Endodermal cell (in vitro differentiated cells): Measurements from ENCODE around the gene MXD3. TPM values are rescaled to one million over a fixed set of nuclear protein-coding genes. Genes with fewer than 3 reads are reported as not detected.

Source experiments
- DNase-seq: peaks from one replicate; pipeline ENCODE4 v3.0.0-alpha.2; 2017
- H3K27ac ChIP-seq: 2 replicates; pipeline ENCODE4 v1.5.1; 2013; ENCODE audit warnings: mild to moderate bottlenecking, low read depth, low read length, moderate library complexity
- H3K27me3 ChIP-seq: 2 replicates; pipeline ENCODE4 v1.6.1; 2013; ENCODE audit warnings: mild to moderate bottlenecking, low read length, moderate library complexity; ENCODE audit not compliant: insufficient read depth, control insufficient read depth, poor library complexity, severe bottlenecking
- H3K36me3 ChIP-seq: 2 replicates; pipeline ENCODE4 v1.7.0; 2013; ENCODE audit warnings: mild to moderate bottlenecking, low read length, moderate library complexity; ENCODE audit not compliant: control insufficient read depth, insufficient read depth
- H3K4me1 ChIP-seq: one replicate; pipeline ENCODE4 v1.7.0; 2013; ENCODE audit warnings: low read length; ENCODE audit not compliant: control insufficient read depth, insufficient read depth
- H3K4me3 ChIP-seq: 2 replicates; pipeline ENCODE4 v1.5.1; 2013; ENCODE audit warnings: mild to moderate bottlenecking, low read length, moderate library complexity
- H3K9ac ChIP-seq: 2 replicates; pipeline ENCODE4 v1.6.1; 2013; ENCODE audit warnings: mild to moderate bottlenecking, low read length, moderate library complexity; ENCODE audit not compliant: poor library complexity, severe bottlenecking; ENCODE audit errors: extremely low read depth
- H3K9me3 ChIP-seq: 2 replicates; pipeline ENCODE4 v1.6.1; 2013; ENCODE audit warnings: mild to moderate bottlenecking, low read length, moderate library complexity; ENCODE audit not compliant: control insufficient read depth
- H3K27ac Mint-ChIP-seq: 2 replicates; pipeline ENCODE4 v1.8.0; 2020; ENCODE audit warnings: mixed read lengths
- H3K27me3 Mint-ChIP-seq: 2 replicates; pipeline ENCODE4 v1.8.0; 2021; ENCODE audit warnings: mild to moderate bottlenecking, mixed read lengths; ENCODE audit not compliant: insufficient read depth
- H3K36me3 Mint-ChIP-seq: 2 replicates; pipeline ENCODE4 v1.8.0; 2020; ENCODE audit warnings: low read depth, mixed read lengths
- H3K4me1 Mint-ChIP-seq: 2 replicates; pipeline ENCODE4 v1.8.0; 2020; ENCODE audit warnings: mixed read lengths
- H3K4me3 Mint-ChIP-seq: 2 replicates; pipeline ENCODE4 v1.8.0; 2020; ENCODE audit warnings: mild to moderate bottlenecking, moderate library complexity, mixed read lengths
- H3K9me3 Mint-ChIP-seq: 2 replicates; pipeline ENCODE4 v1.8.0; 2020; ENCODE audit warnings: mild to moderate bottlenecking, mixed read lengths
- WGBS, 2 experiments: methylation state at CpG; one replicate each; pipeline versions ENCODE4 v1.1.5 to v1.1.7; 2013; ENCODE audit warnings: missing lambda C conversion rate in 2 of 2, mixed read lengths in 1 of 2; ENCODE audit not compliant: insufficient coverage in 1 of 2, insufficient read length in 1 of 2; 5-methylcytosine and 5-hydroxymethylcytosine counted together
- total RNA-seq, 2 donors: library from RNA; stranded (reverse); fragmentation: NEBNext Ultra II Directional in 1 of 2; extraction: Animal tissue kit (Norgen Biotek cat#: 25700) in 1 of 2; gene quantifications; 2 replicates in 1 of 2; 3 replicates in 1 of 2; pipeline ENCODE4 v1.2.1, GENCODE V29; 2021
- TF ChIP-seq, protein P1 (sequence below): fragments of 200-600 bp; sonication (generic); conservative IDR thresholded peaks from 2 replicates; pipeline ENCODE4 v1.5.0; 2021; ENCODE audit warnings: antibody characterized with exemption, mild to moderate bottlenecking

Gene MXD3
- total RNA-seq, 2 donors from 2014 or later = 14.2 to 20.4 TPM

DNA sequence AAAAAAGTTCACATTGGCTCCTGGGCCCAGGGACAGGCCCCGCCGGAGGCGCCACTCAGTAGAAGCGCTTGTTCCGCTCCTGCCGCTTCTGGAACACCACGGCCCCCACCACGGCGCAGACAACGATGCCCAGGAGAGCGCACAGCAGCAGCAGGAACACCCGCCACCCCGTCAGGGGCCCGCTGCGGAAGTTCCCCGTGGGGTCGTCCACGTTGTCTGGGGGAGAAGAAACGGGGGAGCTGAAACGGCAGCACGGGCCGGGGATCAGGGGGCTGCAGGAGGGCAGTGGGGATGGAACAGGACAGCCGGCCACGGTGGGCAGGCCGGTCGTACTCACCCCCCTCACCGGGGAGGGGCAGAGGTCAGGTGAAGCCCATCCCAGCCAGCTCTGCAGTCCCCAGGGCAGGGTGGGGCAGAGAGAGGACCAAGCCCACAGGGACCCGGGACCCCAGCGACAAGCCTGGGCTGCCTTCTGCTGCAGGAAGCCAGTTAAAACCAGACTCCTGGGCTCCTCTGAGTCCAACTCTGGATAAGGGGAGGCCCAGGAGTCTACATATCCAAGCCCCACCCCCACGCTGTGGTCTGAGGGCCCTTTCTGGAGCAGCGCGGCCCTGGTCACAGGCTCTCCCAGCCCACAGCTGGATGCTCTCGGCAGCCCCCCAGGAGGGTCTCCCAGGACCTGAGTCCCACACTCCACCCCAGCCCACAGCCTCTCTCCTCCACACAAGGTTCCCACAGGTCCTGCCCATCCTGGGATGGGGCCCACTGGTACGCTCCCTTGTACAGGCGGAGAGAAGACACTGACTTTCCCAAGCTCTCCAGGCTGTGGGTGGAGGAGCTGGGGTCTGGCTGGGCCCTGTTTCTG, 20.6 kb upstream of the MXD3 start:
- TF ChIP-seq, protein P1, sequence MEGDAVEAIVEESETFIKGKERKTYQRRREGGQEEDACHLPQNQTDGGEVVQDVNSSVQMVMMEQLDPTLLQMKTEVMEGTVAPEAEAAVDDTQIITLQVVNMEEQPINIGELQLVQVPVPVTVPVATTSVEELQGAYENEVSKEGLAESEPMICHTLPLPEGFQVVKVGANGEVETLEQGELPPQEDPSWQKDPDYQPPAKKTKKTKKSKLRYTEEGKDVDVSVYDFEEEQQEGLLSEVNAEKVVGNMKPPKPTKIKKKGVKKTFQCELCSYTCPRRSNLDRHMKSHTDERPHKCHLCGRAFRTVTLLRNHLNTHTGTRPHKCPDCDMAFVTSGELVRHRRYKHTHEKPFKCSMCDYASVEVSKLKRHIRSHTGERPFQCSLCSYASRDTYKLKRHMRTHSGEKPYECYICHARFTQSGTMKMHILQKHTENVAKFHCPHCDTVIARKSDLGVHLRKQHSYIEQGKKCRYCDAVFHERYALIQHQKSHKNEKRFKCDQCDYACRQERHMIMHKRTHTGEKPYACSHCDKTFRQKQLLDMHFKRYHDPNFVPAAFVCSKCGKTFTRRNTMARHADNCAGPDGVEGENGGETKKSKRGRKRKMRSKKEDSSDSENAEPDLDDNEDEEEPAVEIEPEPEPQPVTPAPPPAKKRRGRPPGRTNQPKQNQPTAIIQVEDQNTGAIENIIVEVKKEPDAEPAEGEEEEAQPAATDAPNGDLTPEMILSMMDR = no peak
- no peak for DNase-seq
- Mint-ChIP-seq H3K9me3 (no peaks in the 10 kb centered on the region), H3K27ac (no peak overlapping the region), H3K4me3 (no peak overlapping the region), H3K36me3 (peaks cover 76% of the 10 kb centered on the region), H3K27me3 (no peaks in the 10 kb centered on the region), H3K4me1 (no peaks in the 10 kb centered on the region)
- H3K9ac ChIP-seq = no peak overlapping the region
- H3K36me3 ChIP-seq = peaks cover 43% of the 10 kb centered on the region
- H3K27ac ChIP-seq = no peak overlapping the region
- H3K27me3 ChIP-seq = no peaks in the 10 kb centered on the region
- no peaks in the 10 kb centered on the region for H3K9me3 ChIP-seq
- H3K4me1 ChIP-seq = no peaks in the 10 kb centered on the region
- WGBS, 2 experiments = 94 to 97% methylated on average over 10 to 35 of the region's 35 CpGs
- no peak overlapping the region for H3K4me3 ChIP-seq

DNA sequence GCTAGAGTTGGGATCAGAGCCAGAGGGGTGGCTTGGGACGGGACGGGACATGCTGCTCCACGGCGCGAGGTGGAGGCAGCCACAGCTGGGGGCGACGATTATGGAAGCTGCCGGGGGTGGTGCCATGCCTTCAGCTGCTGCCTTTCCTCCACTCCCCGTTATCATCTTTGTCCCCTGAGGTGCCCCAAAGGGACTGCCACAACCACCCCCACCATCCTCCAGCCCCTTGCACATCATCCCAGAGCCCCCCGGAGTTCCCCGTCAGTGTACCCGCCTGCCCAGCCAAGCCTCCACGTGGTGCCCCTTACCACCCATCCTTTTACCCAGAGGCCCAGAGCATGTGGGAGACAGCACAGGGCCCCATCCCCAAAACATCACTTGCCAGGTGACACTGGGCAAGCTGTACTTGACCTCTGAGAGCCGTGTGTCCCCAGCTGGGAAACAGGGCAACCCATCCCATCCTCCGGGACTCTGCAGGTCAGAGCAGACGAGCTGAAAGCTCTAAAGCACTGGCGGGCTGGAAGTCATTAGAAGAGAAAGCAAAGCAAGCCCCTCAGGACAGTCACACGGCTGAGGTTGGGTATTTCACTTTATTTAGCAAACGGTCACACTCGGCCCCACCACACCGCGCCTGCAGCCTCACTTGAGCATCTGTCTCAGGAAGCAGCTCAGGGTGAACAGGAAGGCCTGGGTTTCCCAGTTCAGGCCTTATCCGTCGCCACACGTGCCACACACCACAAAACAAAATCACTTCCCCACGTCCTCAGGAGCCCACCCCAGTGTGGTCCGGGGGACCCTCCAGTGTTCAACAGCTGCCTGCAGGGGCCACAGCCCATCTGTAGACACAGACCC, 19.5 kb upstream of the MXD3 start:
- Mint-ChIP-seq H3K36me3 (peaks cover 71% of the 10 kb centered on the region), H3K9me3 (no peaks in the 10 kb centered on the region), H3K27me3 (no peaks in the 10 kb centered on the region), H3K4me1 (peaks cover 2% of the 10 kb centered on the region), H3K27ac (no peak overlapping the region), H3K4me3 (no peak overlapping the region)
- H3K4me1 ChIP-seq = no peaks in the 10 kb centered on the region
- TF ChIP-seq, protein P1 = no peak
- no peak overlapping the region for H3K27ac ChIP-seq
- no peak overlapping the region for H3K9ac ChIP-seq
- H3K36me3 ChIP-seq = peaks cover 37% of the 10 kb centered on the region
- no peaks in the 10 kb centered on the region for H3K27me3 ChIP-seq
- H3K9me3 ChIP-seq = no peaks in the 10 kb centered on the region
- 93 to 94% methylated on average over 10 to 27 of the region's 27 CpGs for WGBS, 2 experiments
- H3K4me3 ChIP-seq = no peak overlapping the region
- DNase-seq = no peak

DNA sequence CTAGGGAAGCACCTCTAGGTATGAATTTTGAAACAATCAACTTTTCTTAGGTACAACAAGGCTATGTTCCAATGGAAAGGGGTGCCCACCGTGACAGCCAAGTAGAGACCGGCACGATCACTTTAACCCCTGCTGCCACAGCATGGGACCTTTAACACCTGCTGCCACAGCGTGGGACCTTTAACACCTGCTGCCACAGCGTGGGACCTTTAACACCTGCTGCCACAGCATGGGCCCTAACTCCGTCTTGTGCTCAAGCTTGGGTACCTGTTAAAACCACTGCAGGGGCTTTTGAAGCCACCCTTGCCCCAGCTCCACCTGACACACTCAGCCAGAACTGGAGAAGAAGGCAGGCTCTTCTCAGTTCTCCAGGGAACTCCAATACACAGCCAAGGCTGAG, 18.2 kb upstream of the MXD3 start:
- H3K9me3 ChIP-seq = no peaks in the 10 kb centered on the region
- no peaks in the 10 kb centered on the region for H3K27me3 ChIP-seq
- Mint-ChIP-seq H3K9me3 (no peaks in the 10 kb centered on the region), H3K27me3 (no peaks in the 10 kb centered on the region), H3K4me1 (peaks cover 9% of the 10 kb centered on the region), H3K4me3 (no peak overlapping the region), H3K36me3 (peaks cover 62% of the 10 kb centered on the region), H3K27ac (no peak overlapping the region)
- no peak overlapping the region for H3K27ac ChIP-seq
- peaks cover 31% of the 10 kb centered on the region for H3K36me3 ChIP-seq
- no peak overlapping the region for H3K9ac ChIP-seq
- no peaks in the 10 kb centered on the region for H3K4me1 ChIP-seq
- DNase-seq = no peak
- TF ChIP-seq, protein P1 = no peak
- no peak overlapping the region for H3K4me3 ChIP-seq
- 94 to 98% methylated on average over 6 of the region's 6 CpGs for WGBS, 2 experiments
